Mesendoderm (in vitro differentiated cells): ENCODE results near the gene LRRC4B.
"Not testable (repeated sequence)": the region's sequence is repeated elsewhere in the genome, so short reads cannot be mapped to it uniquely, and the experiment has no call there.

Source experiments
- DNase-seq: peaks from one replicate; pipeline ENCODE4 v3.0.0; 2013
- H2AK5ac ChIP-seq: 2 replicates; pipeline ENCODE4 v1.6.1; 2013; ENCODE audit warnings: low read length, inconsistent platforms
- H2BK120ac ChIP-seq: 2 replicates; pipeline ENCODE4 v1.6.1; 2013; ENCODE audit warnings: low read depth, mild to moderate bottlenecking, low read length, moderate library complexity, mixed read lengths
- H2BK15ac ChIP-seq: replicated peaks from 2 replicates; pipeline ENCODE4 v1.6.1; 2013; ENCODE audit warnings: low read depth, mild to moderate bottlenecking, moderate library complexity
- H2BK5ac ChIP-seq: 2 replicates; pipeline ENCODE4 v1.6.1; 2013; ENCODE audit warnings: low read length, inconsistent platforms
- H3K18ac ChIP-seq: 2 replicates; pipeline ENCODE4 v1.6.1; 2013; ENCODE audit warnings: mild to moderate bottlenecking, low read length, mixed read lengths
- H3K23ac ChIP-seq: one replicate; pipeline ENCODE4 v1.6.1; 2013; ENCODE audit warnings: low read length
- H3K27ac ChIP-seq: 2 replicates; pipeline ENCODE4 v1.5.1; 2013; ENCODE audit warnings: low read depth, mild to moderate bottlenecking, inconsistent platforms, low read length, moderate library complexity
- H3K27me3 ChIP-seq: 2 replicates; pipeline ENCODE4 v1.6.1; 2013; ENCODE audit warnings: low read length, control low read depth, mild to moderate bottlenecking, inconsistent platforms; ENCODE audit not compliant: insufficient read depth, poor library complexity
- H3K36me3 ChIP-seq: 2 replicates; pipeline ENCODE4 v1.6.1; 2013; ENCODE audit warnings: low read length, inconsistent platforms; ENCODE audit not compliant: control insufficient read depth, insufficient read depth
- H3K4ac ChIP-seq: one replicate; pipeline ENCODE4 v1.6.1; 2013; ENCODE audit warnings: low read depth, mild to moderate bottlenecking, low read length, moderate library complexity
- H3K4me1 ChIP-seq: 2 replicates; pipeline ENCODE4 v1.6.1; 2013; ENCODE audit warnings: low read depth, low read length, inconsistent platforms; ENCODE audit not compliant: control insufficient read depth
- H3K4me2 ChIP-seq: 2 replicates; pipeline ENCODE4 v1.6.1; 2013; ENCODE audit warnings: low read length
- H3K4me3 ChIP-seq: 2 replicates; pipeline ENCODE4 v1.5.1; 2013; ENCODE audit warnings: mild to moderate bottlenecking, low read length
- H3K56ac ChIP-seq: one replicate; pipeline ENCODE4 v1.6.1; 2013; ENCODE audit warnings: low read length
- H3K79me1 ChIP-seq: 2 replicates; pipeline ENCODE4 v1.6.1; 2013; ENCODE audit warnings: low read length, inconsistent platforms
- H3K79me2 ChIP-seq: 2 replicates; pipeline ENCODE4 v1.6.1; 2013; ENCODE audit warnings: mild to moderate bottlenecking, low read length; ENCODE audit not compliant: control insufficient read depth, insufficient read depth
- H3K9ac ChIP-seq: 2 replicates; pipeline ENCODE4 v1.6.1; 2013; ENCODE audit warnings: low read length, inconsistent platforms
- H4K5ac ChIP-seq: one replicate; pipeline ENCODE4 v1.6.1; 2013; ENCODE audit warnings: low read length
- H4K8ac ChIP-seq: one replicate; pipeline ENCODE4 v1.6.1; 2013; ENCODE audit warnings: low read depth, mild to moderate bottlenecking, control low read depth, low read length, moderate library complexity
- WGBS: extraction: QIAGEN DNeasy Blood & Tissue Kit; methylation state at CpG from one replicate; pipeline ENCODE4 v1.1.7; 2013; ENCODE audit warnings: low lambda C conversion rate, missing lambda C conversion rate; ENCODE audit not compliant: insufficient coverage; ENCODE audit errors: extremely low coverage; 5-methylcytosine and 5-hydroxymethylcytosine counted together

LRRC4B gene

DNA sequence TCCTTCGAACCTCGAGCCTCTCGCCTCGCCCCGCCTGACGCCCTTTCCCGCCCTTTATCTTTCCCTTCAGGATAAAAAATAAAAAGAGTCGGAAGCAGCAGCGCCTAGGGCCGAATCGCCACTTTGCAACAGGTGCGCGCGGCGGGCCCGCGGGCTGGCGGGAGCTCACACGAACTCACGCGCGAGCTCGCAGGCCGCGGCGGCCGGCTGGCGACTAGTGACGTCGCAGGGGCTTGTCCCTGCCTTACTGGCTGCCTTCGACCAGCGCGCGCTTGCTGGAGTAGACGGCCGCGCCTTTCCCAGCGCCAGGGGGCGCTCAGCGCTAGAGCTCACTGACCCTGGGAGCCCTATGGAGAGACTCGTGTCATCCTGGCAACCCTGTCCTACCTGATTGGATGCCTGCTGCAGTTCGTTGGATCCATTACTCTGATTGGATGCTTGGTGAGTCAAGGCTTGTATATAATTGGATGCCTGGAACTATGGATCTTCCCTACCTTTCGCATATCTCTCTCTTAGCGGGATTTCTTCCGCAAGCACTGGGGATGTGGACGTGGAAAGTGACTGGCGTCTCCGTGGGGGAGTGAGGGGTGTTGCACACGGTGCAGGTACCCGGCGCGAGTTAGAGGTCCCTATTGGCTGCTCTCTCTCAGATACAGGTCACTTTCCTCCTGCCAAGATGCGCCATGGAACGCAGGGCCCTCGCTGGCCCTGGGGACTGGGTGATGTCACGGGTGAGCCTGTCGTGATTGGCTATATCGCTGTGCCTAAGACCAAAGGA lies 38.0 kb upstream of the LRRC4B start:
- H3K4me1 ChIP-seq, H3K27ac ChIP-seq, H2BK120ac ChIP-seq, H3K4me3 ChIP-seq, H2BK5ac ChIP-seq, H4K8ac ChIP-seq, H3K36me3 ChIP-seq, H2AK5ac ChIP-seq, H3K56ac ChIP-seq, H3K4ac ChIP-seq, H2BK15ac ChIP-seq, H3K79me2 ChIP-seq, H3K27me3 ChIP-seq, H3K4me2 ChIP-seq, H3K9ac ChIP-seq, H4K5ac ChIP-seq, H3K23ac ChIP-seq, H3K79me1 ChIP-seq, H3K18ac ChIP-seq: not testable (repeated sequence)
- no CpG with 5 or more reads among the region's 58 CpGs for whole genome bisulfite sequencing
- DNase-seq = peak; percentile 73

GRCh38 chr19:50604264-50605073 lies 36.2 kb upstream of the LRRC4B start:
- H2BK5ac ChIP-seq, H3K4me1 ChIP-seq, H3K23ac ChIP-seq, DNase-seq, H4K8ac ChIP-seq, H3K27me3 ChIP-seq, H2AK5ac ChIP-seq, H3K4me2 ChIP-seq, H3K79me2 ChIP-seq, H3K9ac ChIP-seq, H3K27ac ChIP-seq, H3K79me1 ChIP-seq, H2BK120ac ChIP-seq, H2BK15ac ChIP-seq, H3K18ac ChIP-seq, H3K36me3 ChIP-seq, H4K5ac ChIP-seq, H3K4me3 ChIP-seq, H3K56ac ChIP-seq, H3K4ac ChIP-seq: not testable (repeated sequence)
- WGBS = no CpG with 5 or more reads among the region's 56 CpGs

- H3K4ac ChIP-seq = no peak overlapping the region
- H3K27me3 ChIP-seq = no peaks in the 10 kb centered on the region
These were observed 34.7 kb upstream of the LRRC4B start for GRCh38 chr19:50602935-50603334.

GRCh38 chr19:50602496-50602895 lies 34.3 kb upstream of the LRRC4B start:
- no peak overlapping the region for H2BK15ac ChIP-seq
- H4K8ac ChIP-seq = no peak overlapping the region
- H2AK5ac ChIP-seq = no peak overlapping the region
- H3K36me3 ChIP-seq = no peaks in the 10 kb centered on the region
- H3K4ac ChIP-seq = no peak overlapping the region
- H3K4me2 ChIP-seq = no peak overlapping the region
- H2BK120ac ChIP-seq = no peak overlapping the region
- no peak overlapping the region for H3K4me3 ChIP-seq
- no peak for DNase-seq
- H3K56ac ChIP-seq = no peak overlapping the region
- H3K79me2 ChIP-seq = no peaks in the 10 kb centered on the region
- H3K23ac ChIP-seq = no peak overlapping the region
- H2BK5ac ChIP-seq = no peak overlapping the region
- H3K79me1 ChIP-seq = no peaks in the 10 kb centered on the region
- no peak overlapping the region for H3K27ac ChIP-seq
- no peaks in the 10 kb centered on the region for H3K4me1 ChIP-seq
- WGBS = no CpG with 5 or more reads among the region's 6 CpGs
- no peaks in the 10 kb centered on the region for H3K27me3 ChIP-seq
- no peak overlapping the region for H3K18ac ChIP-seq
- H4K5ac ChIP-seq = no peak overlapping the region
- no peak overlapping the region for H3K9ac ChIP-seq

More at GRCh38 chr19:50602935-50603334, 34.7 kb upstream of the LRRC4B start:
- Histone ChIP-seq H2BK15ac (no peak overlapping the region), H3K4me3 (no peak overlapping the region), H3K9ac (no peak overlapping the region), H4K5ac (no peak overlapping the region), H3K18ac (no peak overlapping the region), H3K56ac (no peak overlapping the region), H3K27ac (no peak overlapping the region), H3K36me3 (no peaks in the 10 kb centered on the region), H4K8ac (no peak overlapping the region), H3K23ac (no peak overlapping the region), H3K79me1 (no peaks in the 10 kb centered on the region), H2BK120ac (no peak overlapping the region), H2AK5ac (no peak overlapping the region), H2BK5ac (no peak overlapping the region), H3K79me2 (no peaks in the 10 kb centered on the region), H3K4me1 (no peaks in the 10 kb centered on the region), H3K4me2 (no peak overlapping the region)
- no peak for DNase-seq
- no CpG with 5 or more reads among the region's 4 CpGs for WGBS

DNA sequence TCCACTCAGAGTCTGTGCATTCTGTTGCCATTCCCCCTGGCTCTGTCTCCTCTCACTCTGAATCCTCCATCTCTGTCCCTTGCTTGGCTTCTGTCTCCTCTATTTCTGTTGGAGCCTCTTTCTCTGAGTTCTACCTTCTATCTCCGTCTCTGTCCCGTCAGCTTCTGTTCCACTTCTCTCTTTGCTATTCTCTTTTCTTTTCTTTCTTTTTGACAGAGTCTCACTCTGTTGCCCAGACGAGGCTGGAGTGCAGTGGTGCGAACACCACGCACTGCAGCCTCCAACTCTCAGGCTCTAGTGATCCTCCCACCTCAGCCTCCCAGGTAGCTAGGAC lies 33.8 kb upstream of the LRRC4B start:
- Histone ChIP-seq H4K8ac (no peak overlapping the region), H3K23ac (no peak overlapping the region), H3K4me1 (no peaks in the 10 kb centered on the region), H2BK120ac (no peak overlapping the region), H4K5ac (no peak overlapping the region), H3K56ac (no peak overlapping the region), H3K79me2 (no peaks in the 10 kb centered on the region), H3K4ac (no peak overlapping the region), H3K4me3 (no peak overlapping the region), H3K9ac (no peak overlapping the region), H3K4me2 (no peak overlapping the region), H3K18ac (no peak overlapping the region), H2BK15ac (no peak overlapping the region), H2BK5ac (no peak overlapping the region), H3K27ac (no peak overlapping the region), H3K27me3 (no peaks in the 10 kb centered on the region), H2AK5ac (no peak overlapping the region), H3K36me3 (no peaks in the 10 kb centered on the region), H3K79me1 (no peaks in the 10 kb centered on the region)
- WGBS = no CpG with 5 or more reads among the region's 5 CpGs
- no peak for DNase-seq
